NCI-H510A (cell line): ENCODE measurements around the gene PTPRJ.

ENCODE experiments used
- DNase-seq: peaks from one replicate; lab custom pipeline; 2025; lab: John Stamatoyannopoulos, UW

Gene PTPRJ

DNA sequence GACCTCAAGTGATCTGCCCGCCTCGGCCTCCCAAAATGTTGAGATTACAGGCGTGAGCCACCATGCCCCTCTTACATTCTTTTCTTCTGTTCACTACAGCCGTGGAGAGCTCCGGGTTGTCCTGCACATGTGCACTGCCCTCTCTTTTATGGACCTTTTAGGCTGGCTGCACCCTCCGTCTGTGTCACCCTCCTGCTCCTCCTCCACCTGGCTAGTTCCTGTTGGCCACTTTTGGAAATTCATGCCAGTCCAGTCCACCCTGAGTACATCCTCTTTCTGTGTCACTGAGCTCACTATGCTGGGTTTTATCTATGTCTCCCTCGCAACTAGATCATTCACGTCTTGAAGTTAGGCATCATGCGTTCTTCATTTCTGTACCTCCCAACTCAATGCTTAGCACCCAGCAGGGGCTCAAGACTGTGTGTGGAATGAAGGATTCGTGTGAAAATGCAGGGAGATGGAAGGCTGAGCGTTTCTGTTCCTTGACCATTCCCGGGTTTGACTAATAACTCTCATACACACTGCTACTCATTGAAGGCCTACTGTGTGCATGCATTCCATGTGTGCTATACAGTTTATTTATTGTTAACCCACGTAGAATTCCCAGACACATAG is 60.6 kb downstream of the PTPRJ start:
- DNase-seq: no peak

DNA sequence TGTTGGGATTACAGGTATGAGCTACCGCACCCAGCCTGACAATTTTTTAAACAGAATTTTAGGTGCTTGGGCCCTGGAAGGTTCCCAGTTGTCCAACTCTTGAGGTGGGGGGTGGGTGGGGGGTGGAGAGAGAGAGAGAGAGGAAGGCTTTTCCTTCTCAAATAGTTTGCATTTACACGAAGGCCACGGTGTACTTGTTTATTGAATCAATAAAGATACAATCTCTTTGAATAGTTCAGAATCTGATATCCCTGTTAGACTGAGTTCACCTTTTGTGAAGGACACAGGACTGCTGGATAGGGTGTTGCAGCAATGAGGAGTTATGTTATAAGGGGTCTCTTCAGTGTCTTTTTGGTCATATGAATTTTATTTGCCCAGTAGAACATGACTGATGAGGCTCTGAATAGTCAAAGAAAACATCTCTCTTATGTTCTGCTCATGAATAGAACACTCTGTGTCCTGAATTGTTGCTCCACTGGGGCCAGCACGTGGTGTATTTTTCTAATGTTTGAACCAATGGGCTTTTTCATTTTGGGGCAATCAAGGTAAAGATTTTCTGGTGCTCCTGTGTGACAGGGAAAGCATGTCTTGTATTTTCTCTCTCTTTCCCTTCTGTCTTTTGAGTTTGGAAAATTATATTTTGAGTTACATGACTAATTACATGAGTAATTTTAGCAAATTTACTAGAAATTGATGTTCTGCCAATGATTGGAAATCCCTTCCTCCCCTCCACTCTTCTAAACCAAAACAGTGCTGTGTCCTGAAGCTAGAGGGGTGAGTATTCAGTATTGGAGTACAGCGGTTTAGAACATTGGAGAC is 61.7 kb downstream of the PTPRJ start:
- no peak for DNase-seq

- no peak for DNase-seq
These were observed 63.0 kb downstream of the PTPRJ start for GRCh38 chr11:48043111-48043990.

GRCh38 chr11:48043991-48044512 is 63.7 kb downstream of the PTPRJ start:
- no peak for DNase-seq

- DNase-seq: no peak
These were observed 64.2 kb downstream of the PTPRJ start for GRCh38 chr11:48044577-48044976.

DNA sequence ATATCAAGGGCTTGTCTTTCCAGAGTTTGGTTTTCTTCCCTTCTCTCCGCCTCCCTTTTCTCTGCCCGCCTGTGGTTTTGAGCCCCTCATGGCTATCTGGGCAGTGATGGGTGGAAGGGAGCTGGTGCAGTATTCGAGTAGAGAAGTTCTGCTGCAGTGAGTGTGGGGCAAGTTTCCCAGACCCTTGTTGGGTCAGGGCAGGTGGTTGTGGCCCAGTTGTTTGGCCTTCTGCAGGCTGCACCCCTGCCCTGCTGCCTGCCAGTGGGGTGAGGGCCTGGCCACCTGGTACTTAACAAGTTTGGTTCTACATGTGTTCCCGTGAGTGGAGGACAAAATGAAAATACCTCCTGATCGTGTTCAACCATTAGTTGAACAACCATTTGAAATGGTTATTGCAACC is 65.2 kb downstream of the PTPRJ start:
- DNase-seq: no peak

- no peak for DNase-seq
These were observed 67.3 kb downstream of the PTPRJ start for GRCh38 chr11:48047616-48048015.

- no peak for DNase-seq
These were observed 68.7 kb downstream of the PTPRJ start for GRCh38 chr11:48049036-48049435.

DNA sequence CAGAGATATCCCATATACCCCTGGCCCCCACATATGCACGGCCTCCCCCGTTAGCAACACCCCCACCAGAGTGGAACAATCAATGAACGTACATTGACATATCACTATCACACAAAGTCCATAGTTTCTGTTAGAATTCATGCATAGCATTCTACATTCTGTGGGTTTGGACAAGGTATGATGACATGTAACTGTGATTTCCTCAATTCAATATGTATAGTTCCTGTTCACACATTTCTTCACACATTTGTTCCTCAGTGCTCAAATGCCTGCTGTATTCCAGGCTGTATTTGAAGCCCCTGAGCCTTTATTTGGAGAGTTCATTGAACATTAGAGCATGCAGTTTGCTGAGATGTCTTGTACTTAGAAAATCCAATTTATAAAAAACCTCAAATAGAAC is 69.9 kb downstream of the PTPRJ start:
- no peak for DNase-seq

DNA sequence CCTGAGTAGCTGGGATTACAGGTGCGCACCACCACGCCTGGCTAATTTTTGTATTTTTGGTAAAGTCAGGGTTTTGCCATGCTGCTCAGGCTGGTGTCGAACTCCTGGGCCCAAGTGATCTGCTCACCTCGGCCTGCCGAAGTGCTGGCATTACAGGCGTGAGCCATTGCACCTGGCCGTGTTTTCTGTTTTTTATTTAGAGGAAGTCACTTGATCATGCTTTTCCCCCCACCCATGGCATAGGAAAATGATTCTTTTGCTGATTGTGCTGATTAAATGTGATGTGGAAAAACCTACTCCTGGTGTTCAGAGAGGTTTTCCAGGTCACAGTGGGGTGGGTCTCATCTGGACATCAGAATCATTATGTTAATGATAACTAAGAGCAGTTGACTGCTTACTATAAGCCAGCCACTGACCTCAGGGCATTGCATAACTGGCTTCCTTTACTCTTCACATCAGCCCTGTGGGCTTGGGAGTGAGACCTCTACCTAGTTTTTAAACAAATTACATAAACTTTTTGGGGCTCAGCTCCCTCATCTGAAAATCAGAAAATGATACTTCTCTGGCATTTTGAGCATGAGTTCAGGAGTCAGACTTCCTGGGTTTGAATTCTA is 71.0 kb downstream of the PTPRJ start:
- DNase-seq: no peak

- no peak for DNase-seq
These were observed 72.1 kb downstream of the PTPRJ start for GRCh38 chr11:48052183-48053044.

DNA sequence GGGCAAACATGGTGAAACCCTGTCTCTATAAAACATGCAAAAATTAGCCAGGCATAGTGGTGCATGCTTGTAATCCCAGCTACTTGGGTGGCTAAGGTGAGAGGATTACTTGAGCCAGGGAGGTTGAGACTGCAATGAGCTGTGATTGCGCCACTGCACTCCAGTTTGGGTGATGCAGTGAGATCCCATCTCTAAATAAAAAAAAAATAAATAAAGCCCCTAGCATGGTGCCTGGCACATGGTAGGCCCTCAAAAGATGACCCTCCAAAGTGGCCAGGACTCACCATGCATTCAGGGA is 74.6 kb downstream of the PTPRJ start:
- no peak for DNase-seq

GRCh38 chr11:48055292-48056132 is 75.2 kb downstream of the PTPRJ start:
- DNase-seq: no peak

DNA sequence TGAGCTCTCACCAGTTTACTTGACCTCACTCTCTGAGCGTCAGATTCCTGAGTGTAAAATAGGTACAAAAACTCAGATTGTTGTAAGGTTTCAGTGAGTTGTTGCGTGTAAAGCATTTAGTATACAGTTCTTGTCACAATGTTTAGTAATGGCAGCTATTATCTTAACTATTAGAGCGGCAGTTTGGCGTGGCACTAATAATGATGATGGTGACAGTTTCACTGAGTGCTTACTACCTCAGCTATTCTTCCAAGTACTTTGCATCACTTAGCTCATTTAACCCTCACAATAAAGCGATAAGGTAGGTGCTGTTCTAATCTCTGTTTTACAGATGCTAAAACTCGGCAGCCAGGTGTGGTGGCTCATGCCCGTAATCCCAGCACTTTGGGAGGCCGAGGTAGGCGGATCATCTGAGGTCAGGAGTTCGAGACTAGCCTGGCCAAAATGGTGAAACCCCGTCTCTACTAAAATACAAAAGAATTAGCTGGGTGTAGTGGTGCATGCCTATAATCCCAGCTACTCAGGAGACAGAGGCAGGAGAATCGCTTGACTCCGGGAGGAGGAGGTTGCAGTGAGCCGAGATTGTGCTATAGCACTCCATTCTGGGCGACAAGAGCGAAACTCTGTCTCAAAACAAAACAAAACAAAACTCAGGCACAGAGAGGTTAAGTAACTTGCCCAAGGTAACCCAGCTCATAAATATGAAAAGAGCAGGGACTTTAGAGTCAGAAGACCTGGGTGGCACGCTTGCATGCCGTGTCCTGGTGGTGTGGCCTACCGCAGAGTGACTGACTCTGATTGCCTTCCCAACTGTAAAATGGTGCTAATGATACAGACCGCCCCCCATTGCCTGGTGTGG is 76.2 kb downstream of the PTPRJ start:
- no peak for DNase-seq

DNA sequence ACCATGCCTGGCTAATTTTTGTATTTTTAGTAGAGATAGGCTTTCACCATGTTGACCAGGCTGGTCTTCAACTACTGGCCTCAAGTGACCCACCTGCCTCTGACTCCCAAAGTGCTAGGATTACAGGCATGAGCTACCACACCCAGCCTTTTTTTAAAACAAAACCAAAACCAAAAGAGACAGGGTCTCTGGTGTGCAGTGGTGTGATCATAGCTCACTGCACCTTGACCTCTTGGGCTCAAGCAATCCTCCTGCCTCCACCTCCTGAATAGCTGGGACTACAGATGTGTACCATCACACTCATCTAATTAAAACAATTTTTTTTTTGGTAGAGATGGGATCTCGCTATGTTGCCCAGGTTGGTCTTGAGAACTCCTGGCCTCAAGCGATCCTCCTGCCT is 77.7 kb downstream of the PTPRJ start:
- no peak for DNase-seq

- no peak for DNase-seq
These were observed 78.4 kb downstream of the PTPRJ start for GRCh38 chr11:48058788-48059187.

- no peak for DNase-seq
These were observed 82.3 kb downstream of the PTPRJ start for GRCh38 chr11:48062649-48063048.

DNA sequence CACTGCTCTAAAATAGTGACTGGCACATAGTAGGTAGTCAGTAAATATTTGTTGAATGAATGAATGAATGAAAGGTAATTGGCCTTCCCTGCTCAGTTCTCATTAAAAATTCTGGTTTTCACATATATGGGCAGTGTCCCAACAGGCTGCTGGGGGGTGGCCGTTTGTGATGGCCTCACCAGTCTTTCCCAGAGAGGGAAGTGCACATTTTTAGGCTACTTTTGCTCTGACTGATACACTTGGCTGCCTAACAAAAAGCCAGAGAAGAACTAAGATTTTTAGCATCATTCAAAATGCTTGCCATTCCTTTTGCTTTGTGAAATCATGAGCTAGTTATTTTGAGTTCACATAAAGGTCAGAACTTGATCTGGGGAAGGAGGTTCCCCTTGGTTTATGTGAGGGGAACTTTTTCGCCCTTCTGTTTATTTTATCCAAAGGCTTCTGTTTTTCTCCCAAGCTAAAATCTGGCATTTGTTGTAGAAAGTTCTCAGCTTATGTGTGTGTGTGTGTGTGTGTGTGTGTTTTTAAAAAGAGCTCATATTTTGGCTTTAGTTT is 83.1 kb downstream of the PTPRJ start:
- no peak for DNase-seq

DNA sequence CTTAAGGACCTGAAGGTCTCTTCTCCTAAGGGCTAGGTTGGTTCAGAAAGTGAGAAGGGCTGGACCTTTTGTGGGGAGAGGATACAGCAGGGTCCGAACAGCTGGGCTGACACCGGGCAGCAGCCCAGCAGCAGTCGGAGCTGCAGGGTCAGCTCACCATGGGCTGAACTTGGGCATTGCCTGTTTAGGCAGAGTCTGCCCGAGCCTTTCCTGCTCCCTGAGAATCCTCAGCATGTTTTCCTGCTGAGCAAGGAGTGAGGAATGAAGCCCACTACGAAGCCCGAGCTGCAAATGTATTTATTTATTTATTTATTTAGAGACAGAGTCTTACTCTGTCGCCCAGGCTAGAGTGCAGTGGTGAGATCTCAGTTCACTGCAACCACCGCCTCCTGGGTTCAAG is 83.9 kb downstream of the PTPRJ start:
- no peak for DNase-seq
